Occipital lobe (tissue), 2 donors: ENCODE results near the gene RBBP8NL. TPM values are rescaled to one million over a fixed set of nuclear protein-coding genes. Genes with fewer than 3 reads are reported as not detected.

ENCODE experiments used
- DNase-seq: peaks from one replicate; lab custom pipeline; 2025; lab: John Stamatoyannopoulos, UW
- total RNA-seq: library from RNA; depleted of rRNA; stranded (reverse); fragments of >200 nt; gene quantifications from one replicate; pipeline ENCODE4 v1.2.3, GENCODE V29; 2014

Gene RBBP8NL
- total RNA-seq, 1 donor from 2014 or later = not detected

DNA sequence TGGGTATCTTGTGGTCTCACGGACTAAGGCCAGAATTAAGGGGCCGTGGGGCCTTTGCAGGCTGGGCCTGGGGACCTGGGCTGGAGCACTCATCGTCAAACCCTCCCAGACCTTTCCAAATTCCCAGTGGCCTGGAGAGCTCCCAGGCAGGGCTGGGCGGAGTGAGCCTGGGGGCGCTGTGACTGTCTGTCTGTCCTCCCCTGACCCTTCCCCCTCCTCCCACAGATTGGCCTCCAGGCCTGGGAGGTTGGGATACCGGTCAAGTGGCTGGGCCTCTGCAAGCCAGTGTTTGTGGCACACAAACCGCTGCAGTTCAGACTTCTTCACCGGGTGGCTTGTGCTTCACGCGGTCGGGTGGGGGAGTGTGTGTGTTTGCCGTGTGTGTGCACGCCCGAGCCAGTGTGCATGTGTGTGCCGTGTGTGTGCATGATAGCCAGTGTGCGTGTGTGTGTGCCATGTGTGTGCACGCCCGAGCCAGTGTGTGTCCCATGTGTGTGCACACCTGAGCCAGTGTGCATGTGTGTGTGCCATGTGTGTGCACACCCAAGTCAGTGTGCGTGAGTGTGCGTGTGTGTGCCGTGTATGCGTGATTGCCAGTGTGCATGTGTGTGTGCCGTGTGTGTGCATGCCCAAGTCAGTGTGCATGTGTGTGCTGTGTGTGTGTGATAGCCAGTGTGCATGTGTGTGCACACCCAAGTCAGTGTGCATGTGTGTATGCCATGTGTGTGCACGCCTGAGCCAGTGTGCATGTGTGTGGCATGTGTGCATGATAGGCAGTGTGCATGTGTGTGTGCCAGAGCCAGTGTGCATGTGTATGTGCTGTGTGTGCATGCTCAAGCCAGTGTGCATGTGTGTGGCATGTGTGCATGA is 6.3 kb downstream of the RBBP8NL start:
- no peak for DNase-seq

DNA sequence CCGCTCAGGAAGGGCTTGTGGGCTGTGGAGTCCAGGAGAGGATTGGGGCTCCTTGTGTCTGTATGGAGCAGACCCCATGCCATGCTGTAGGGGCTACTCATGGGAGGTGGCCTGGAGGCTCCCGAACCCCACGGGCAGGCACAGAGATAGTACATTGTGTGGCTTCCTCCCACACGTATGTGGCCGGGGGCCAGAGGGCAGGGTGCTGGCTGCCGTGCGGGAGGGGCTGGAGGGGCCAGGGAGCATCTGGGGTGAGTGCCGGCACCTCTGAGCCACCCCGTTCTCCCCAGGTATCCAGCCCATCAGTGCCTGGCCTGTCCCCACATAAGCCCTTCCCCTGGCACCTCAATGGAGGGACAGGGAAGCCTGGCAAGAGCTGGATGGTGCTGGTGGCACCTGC is 7.6 kb downstream of the RBBP8NL start:
- no peak for DNase-seq

DNA sequence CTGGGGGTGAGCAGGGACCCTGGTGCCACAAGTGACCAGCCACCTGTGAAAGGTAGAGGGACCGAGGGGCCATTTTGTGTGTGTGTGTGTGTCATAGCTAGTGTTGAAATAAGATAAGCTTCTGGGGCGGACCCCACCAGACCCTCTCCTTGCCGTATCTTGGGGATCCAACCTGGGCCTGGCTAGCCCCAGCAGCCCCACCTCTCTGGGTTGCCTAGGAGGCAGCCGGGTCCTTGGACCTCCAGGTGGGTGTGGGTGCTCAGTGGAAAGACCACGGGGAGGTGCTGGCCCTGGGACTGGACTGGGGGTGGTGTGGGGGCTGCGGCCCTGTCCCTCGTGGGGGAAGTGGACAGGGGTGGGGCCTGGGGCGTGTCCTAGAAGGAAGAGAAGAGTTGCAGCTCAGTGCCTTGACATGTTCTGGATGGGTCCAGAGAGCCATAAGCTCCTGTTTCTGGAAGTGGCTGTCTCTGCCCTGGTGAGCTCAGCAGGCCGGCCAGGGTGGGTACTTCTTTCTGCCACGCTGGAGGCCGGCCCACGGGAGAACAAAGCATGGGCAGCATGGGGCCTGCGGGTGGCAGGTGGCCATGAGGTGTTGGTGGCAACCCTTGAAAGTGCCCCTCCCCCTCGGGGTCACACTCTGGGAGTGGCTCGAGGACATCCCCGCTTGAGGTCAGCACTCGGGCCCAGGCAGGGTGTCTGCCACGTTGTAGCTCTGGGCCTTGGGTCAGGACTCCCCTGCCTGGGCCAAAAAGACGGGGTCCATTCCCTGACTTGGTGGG is 8.4 kb downstream of the RBBP8NL start:
- DNase-seq = no peak

DNA sequence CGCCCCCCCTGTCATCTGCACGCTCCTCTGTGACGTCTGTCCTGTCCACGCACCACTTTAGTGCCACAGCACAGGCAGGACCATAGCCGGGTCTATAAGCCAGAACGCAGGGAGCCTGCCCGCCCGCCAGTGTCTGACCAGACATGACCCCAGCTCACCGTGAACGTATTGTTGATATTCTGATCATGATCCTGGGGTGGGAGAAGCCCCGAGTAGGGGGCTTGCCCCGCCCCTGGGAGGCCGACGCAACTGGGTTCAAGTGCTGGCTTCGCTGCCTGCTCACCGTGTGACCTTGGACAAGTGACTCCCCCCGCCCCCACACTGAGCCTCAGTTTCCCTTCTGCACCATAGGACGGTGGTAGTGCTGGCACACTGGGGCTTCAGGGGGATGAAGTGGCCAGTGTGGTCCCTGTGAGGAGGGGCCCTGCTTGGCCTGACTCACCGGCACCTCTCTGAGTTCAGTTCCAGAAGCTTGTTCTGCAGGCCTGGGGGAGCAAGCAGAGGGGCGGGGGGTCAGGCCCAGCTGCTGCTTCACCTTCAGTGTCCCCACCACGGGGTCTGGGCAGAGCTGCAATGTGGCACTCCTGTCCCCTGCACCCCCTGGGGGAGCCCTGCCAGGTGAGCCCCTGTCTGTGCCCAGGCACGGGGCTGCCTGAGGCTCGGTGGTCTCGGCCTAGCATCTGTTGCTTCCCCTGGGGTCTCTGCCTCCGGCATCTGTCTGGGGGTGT is 9.2 kb downstream of the RBBP8NL start:
- DNase-seq = no peak

DNA sequence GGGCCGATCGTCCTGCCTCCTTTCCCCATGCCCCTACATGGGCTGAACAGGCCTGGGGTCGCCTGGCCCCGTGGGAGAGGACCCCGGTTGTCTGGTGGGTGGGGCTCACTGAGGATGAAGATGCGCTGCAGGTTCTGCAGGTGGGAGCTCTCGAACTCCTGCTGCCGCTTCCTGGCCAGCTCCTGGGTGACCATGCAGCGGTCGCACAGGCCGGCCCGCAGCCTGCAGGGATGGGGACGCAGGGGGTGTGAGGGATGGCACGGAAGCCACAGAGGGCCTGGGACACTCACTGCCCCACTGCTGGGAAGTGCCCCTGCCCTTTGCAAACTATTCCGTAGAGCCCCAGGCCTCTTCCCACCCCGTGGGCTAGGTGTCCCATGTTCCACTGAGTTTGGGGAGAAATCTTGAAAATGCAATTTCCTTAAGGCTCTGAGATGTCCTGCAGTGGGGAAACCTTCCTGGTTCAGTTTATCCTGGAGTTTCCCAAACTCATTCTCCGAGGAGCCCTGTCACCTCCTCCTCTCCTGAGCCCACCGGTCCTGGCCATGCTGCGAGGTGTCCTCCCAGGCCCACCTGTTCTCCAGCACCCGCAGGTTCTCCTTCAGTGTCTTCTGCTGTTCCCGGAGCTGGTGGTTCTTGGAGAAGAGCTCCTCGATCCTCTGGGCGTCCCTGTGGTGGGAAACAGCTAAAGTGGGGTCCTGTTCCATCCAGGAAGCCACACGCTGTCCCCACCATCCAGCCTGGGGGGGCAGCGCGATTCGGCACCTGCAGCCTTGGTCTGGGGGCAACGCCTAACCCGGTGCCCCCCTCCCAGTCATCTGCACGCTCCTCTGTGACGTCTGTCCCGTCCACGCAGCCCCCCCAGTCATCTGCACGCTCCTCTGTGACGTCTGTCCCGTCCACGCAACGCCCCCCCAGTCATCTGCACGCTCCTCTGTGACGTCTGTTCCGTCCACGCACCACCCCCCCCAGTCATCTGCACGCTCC is 10.4 kb downstream of the RBBP8NL start:
- no peak for DNase-seq

DNA sequence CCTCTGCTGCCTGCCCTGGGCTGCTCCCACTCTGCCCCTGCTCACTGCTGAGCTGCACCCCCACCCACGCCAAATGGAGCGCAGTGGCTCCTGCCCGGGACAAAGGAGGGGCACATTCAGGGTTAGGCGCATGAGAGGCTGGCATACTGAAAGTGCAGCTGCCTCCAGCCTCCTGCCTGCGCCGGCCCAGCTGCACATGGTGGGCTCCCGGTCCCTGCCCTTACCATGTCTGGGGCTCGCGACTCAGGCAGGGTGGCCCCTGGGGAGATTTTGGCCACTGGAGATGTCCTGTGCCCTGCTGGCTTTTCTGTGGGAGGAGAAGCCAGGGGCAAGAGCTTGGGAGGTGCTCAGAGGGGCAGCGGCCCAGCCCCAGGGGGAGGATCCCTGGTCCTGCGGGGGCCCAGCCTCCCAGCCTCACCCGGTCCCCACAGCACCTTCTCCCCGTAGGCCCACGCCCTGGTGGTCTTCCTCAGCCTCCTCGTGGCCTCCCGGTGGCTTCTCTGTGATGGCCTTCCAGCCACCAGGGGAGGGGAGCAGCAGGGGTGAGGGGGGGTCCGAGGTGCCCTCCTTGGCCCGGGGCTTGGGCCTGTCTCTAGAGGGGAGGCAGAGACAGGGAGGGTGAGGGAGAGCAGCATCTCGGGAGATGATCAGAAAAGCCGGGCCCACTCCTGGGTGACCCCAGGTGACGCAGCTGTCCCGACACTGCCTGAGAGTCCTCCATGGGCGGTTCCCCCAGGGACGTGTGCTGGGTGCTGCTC is 11.8 kb downstream of the RBBP8NL start:
- DNase-seq = no peak

DNA sequence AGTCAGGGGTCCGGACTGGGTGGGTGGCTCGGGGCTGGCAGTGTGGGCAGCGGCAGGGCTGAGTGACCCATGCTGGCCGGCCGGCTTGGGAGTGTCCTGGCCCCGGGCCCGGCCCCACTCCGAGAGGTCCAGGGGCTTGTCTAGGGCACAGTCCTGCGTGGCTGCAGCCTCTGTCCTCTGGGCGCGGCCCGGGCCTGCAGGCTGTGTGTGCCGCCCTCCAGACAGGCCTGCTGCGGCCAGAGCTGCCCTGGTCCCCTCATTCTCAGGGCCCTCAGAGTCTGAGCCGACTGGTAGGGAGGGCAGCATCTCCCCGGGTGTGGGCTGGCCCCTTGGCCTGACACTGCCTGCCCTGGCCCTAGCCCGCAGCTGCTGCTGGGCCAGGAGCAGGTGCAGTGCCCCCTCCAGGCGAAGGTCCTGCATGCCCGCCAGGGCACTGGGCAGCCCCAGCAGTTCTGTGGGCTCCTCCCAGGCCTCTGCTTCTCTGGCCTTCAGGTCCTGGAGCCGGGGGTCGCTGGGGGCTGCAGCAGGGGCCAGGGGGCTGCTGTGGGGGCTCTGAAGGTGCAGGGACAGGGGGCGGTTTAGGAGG is 13.3 kb downstream of the RBBP8NL start:
- no peak for DNase-seq

DNA sequence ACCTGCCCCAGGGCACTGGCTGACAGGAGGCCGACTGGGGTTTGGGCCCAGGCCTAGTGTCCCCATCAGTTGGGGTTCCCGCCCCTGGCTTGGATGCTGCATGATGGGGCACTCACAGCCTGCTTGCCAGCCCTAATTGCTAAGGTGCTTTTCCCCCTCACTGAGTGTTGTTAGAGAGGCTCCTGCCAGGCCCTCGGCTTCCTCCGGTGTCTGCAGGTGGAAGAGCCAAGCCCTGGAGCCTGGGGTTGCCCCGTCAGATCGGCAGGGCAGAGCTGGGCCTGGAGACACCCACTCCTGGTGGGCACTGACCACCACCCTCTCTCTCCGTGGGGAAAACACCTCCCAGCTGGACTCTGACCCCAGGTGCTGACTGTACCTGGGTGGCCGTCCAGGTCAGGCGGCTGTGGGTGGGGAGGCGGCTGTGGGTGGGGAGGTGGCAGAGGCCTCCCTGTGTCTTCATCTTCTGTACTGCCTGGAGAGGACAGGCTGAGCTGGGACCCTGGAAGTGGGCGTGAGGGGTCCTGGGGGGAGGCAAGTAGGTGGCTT is 14.2 kb downstream of the RBBP8NL start:
- DNase-seq = no peak

DNA sequence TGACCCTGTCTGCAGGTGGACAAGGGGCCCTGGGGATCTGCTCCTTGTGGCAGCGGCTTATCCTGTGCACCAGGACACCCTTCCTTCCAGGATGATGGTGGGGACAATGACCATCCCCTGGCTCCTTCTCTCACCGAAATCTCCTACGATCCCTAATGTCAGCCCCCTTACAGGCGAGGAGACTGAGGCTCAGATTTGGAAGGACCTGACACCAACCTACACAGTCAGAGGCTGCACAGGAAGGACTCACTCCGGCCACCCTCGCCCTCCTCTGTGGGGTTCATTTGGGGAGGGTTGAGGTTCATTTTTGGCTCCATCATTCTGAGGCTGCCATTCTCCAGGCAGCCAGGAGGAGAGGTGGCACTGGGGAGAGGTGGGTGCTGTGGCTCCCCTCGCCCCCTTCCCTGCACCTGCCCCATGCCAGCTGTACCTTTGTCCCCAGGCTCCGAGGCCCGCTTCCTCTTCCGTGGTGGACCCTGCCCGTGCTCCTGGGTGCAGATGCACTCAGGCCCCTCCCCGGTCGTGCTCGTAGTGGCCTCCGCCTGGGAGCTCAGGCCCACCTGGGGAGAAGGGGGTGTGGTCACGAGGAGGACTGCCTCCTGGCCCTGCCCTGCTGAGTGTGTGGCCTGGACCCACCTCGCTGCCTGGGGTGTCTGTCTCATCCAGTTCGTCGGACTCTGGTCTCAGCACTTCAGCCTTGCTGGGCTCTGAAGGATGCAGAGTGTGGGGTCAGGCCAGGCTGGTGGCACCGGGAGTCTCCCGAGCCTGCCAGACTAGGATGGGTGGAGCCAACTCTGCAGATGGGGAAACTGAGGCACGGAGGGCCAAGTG is 14.9 kb downstream of the RBBP8NL start:
- DNase-seq = no peak

DNA sequence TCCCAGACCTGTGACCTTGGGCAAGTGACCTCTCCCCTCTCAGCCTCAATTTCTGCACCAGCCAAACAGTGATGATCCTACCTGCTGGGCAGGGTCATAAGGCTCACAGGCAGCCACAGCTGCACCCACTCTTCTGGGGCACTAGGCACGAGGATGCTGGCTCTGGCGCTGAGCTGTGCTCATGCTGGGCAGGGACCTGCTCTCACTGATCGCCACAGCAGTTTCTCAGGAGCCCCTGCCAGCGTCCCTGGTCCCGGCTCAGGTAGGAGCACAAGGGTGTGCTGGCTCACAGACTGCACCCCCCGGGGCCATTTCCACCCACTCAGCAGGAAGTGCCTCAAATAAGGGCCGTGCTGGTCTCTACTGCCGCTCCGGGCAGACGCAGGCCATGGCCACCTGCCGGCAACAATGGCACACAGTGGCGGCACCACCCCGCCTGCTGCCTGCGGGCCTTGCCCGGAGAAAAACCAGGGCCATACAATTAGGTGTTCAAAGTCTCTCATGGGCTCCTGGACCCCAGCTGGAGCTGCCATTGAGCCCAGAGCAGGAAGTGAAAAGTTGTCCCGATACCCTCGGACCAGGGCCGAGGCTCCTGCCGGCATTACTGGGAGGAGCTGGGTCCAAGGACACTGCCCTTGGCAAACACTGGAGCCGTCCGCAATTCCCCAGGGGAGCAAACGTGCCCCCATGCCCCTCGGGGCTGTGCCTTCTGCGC is 15.7 kb downstream of the RBBP8NL start:
- no peak for DNase-seq

DNA sequence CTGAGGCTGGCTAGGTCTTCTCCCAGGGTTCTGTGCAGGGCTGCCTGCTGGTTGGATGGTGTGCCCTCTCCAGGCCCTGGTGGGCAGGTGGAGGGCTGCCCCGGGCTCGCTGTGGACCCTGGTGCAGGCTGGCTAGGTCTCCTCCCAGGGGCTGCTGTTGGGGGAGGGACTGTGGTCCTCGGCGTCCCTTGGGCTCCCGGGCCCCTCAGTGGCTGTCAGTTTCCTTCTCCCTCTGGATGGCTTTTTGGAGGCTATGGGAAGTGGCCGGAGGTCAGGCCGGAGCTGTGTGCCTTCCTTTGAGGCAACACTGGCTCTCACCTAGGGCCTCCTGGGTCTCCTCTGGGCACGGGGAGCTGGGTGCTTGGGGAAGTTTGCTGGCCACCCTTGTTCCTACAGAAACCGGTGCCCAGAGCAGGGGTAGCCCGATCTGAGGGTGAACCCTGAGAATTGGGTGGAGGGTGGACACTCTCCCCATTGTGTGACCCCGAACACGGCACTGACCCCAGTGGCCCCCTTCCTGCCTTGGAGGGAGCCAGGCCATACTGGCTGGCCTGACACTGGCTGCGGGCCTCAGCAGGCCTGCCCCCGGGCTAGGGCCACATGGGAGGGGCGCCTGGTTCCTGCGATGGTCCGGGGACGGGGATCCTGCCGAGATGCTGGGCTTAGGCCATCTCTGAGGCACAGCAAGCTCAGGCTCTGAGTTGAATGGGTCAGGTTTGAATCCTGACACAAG is 16.4 kb downstream of the RBBP8NL start:
- no peak for DNase-seq

DNA sequence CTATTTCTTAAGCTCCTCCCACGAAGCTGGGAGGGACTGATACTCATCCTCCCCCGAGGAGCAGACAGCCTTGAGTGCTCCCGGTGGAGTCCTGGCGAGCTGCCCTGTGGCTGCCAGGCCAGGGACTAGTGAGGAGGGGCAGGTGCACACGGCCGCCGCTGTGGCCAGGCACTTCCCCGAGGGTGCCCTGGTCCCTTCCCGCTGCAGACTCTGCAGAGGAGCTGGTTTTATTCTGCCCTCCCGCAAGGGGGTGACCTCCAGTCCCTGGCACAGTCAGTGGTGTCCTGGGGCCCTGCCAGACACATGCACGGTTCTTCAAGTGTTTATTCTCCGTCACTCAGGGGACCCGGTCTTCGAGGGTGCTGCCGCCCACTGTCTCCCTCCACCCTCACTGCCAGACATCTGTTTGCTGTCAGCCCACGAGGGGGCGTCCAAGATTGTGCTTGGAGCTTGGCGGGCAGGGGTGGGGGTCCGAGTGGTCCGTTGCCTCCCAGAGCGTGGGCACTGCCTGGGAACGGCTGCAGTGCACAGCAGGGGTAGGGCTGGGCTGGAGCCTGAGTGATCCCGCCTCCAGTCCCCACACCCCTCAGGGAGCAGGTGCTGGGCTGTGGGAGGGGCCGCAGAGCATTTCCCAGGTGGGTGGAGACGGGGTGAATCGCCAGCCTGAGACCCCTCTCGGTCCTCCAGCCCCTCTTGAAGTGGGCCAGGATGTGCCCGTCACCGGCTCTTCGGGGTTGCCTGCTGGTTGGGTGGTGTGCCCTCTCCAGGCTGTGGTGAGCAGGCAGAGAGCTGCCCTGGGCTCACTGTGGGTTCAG is 17.2 kb downstream of the RBBP8NL start:
- DNase-seq = no peak

DNA sequence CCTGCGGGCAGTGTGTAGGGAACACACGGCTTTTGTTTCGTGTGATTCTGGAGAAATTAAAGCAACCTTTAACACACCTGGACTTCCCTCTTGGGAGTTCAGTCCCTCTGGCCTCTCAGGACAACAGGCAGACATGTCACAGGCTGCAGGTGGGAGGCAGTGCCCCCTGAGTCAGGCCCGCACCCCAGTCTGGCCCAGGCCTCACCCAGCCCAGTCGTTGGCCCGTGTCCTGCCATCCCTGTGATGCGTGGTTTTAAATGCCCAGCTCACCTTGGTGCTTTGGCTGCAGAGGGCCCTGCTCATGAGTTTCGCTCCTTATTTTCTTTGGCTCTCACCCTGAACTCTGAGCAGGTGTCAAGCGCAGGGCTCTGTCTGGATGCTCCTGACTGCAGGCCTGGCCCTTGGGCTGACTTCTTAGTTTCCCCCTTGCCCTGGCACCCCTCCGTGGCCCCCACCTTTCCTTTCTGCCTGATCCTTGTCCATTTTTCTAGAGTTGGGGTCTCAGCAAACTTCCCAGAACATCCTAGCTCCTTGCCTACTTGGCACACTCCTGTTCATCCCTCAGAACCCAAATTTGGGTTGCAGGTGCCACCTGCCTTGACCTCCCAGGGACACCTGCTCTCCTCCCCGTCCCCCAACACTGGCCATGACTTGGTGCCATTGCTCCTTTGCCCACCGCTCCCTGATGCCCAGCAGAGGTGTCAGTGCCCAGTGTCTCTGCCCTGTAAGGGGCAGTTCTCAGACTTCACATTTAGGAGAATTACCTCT is 18.1 kb downstream of the RBBP8NL start:
- DNase-seq = no peak

DNA sequence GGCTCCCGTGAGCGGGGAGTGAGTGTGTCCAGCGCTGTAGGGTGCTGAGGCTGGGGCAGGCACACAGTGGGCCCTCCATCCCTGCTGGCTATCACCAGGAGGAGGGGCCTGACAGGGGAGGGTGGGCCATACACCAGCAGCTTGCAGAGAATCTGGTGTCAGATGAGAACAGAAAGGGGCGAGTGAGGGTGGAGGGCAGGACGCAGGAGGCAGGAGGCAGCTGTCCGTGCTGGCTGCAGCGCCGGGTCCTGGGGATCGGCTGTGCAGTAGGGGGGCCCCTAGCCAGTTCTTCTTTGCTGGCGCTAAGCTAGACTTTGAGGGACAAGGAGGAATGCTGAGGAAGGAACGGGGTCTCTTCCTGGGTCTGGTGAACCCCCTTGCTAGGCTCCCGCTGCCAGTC is 18.7 kb downstream of the RBBP8NL start:
- DNase-seq = no peak

DNA sequence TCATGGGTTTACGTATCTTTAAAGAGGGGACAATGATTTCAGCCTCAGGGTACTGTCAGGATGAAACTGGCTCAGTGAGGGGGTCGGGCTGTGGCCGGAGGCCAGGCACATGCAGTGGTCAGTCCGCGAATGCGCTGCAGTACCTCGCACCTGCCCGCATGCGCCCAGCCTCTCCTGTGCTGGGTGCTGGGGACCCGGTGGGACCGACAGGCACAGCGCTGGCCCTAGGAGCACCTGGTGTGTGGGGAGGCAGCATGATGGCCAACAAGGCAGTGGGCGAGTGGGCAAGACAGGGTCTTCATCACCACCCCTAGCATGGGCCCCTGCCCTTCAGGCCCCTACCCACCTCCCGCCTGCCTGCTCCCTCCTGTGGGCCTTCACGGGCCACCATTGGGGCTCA is 19.3 kb downstream of the RBBP8NL start:
- no peak for DNase-seq
